ENCODE data around the gene FGF18.

Gene FGF18

DNA sequence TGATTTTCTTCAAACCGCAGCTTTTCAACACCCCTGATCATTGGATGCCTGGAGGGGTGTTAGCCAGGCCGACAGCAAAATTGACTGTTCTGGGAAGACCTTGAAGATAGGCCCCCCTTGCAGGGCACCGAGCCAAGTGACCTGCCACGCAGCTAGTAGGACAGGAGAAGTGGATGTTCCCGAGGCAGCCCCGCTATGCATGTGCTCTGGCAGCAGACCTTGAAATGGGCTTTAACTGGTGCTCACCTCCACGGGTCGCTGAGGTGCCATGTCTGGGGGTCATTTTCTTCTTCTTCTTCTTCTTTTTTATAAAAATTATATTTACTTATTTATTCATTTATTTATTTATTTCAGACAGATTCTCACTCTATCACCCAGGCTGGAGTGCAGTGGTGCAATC is 12.6 kb downstream of the FGF18 start:
- intact Hi-C loops (cut with DNase I; ENCODE audit: low total_unique reads): no loop called here
- no peaks in the 10 kb centered on the region for H3K36me3 ChIP-seq
- no peak overlapping the region for H3K4me3 ChIP-seq
- no peak overlapping the region for H3K27ac ChIP-seq
- peak; percentile 14 to 25 for DNase-seq
- H3K9me3 ChIP-seq: no peaks in the 10 kb centered on the region
- H3K4me1 ChIP-seq: no peaks in the 10 kb centered on the region
- TF ChIP-seq, protein P1, sequence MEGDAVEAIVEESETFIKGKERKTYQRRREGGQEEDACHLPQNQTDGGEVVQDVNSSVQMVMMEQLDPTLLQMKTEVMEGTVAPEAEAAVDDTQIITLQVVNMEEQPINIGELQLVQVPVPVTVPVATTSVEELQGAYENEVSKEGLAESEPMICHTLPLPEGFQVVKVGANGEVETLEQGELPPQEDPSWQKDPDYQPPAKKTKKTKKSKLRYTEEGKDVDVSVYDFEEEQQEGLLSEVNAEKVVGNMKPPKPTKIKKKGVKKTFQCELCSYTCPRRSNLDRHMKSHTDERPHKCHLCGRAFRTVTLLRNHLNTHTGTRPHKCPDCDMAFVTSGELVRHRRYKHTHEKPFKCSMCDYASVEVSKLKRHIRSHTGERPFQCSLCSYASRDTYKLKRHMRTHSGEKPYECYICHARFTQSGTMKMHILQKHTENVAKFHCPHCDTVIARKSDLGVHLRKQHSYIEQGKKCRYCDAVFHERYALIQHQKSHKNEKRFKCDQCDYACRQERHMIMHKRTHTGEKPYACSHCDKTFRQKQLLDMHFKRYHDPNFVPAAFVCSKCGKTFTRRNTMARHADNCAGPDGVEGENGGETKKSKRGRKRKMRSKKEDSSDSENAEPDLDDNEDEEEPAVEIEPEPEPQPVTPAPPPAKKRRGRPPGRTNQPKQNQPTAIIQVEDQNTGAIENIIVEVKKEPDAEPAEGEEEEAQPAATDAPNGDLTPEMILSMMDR (IDR thresholded peaks at IDR 0.05): no peak
- H3K27me3 ChIP-seq: no peaks in the 10 kb centered on the region

DNA sequence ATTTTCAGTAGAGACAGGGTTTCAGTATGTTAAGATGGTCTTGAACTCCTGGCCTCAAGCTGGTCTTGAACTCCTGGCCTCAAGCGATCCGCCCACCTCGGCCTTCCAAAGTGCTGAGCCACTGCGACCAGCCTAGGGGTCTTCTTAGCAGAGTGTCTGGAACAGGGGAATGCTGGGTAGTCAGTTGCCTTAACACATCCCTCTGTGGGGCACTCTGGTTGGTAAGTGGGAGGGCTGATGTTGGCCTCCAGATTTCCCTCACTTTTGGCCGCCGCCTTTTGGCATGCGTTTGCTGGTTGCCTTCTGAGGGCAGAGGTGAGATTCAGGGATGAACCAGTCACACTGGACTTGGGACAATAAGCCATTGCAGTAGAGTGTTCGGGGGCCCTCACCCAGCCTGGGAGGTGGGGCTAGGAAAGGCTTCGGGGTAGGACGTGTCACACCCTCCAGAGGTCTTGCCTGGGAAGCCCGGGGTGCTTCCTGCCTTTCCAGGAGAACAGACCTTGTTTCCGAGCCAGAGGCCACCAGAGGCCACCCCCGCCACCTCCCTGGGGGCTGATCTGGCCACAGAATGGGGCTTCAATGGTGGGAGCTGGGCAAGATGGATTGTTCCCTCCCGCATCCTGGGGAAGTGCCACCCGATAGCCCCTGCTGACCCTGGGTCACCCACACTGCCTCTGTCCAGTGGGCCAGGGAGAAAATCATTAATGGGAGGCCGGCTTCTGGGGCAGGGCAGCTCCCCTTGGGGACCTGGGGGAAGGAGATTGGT is 13.3 kb downstream of the FGF18 start:
- peak in 1 of 2 donors; percentile 55 for DNase-seq
- Histone ChIP-seq H3K4me1 (no peaks in the 10 kb centered on the region), H3K4me3 (no peak overlapping the region), H3K27ac (no peak overlapping the region), H3K9me3 (no peaks in the 10 kb centered on the region), H3K27me3 (no peaks in the 10 kb centered on the region), H3K36me3 (no peaks in the 10 kb centered on the region)
- intact Hi-C loops (cut with DNase I; ENCODE audit: low total_unique reads): no loop called here
- TF ChIP-seq, protein P1 (IDR thresholded peaks at IDR 0.05): no peak

DNA sequence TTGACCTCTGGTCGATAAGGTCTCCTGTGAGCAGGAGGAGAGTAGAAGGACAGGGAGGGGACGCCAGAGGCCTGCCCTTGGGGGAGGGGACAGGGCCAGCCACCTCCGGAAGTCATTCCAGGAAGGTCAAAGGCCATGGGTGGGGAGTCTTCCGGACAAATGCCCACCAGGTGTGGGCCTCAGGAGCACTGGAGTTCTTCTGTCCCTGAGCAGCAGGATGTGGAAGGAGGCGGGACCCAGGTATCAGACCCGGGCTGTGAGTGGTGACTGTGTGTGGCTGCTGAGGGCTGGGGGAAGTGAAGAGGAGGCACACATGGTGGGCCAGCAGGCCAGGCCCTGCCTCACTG is 13.9 kb downstream of the FGF18 start:
- no peak for DNase-seq
- no peaks in the 10 kb centered on the region for H3K36me3 ChIP-seq
- intact Hi-C loops (cut with DNase I; ENCODE audit: low total_unique reads): no loop called here
- no peak overlapping the region for H3K4me3 ChIP-seq
- no peak overlapping the region for H3K27ac ChIP-seq
- TF ChIP-seq, protein P1 (IDR thresholded peaks at IDR 0.05): no peak
- no peaks in the 10 kb centered on the region for H3K9me3 ChIP-seq
- no peaks in the 10 kb centered on the region for H3K27me3 ChIP-seq
- H3K4me1 ChIP-seq: no peaks in the 10 kb centered on the region

DNA sequence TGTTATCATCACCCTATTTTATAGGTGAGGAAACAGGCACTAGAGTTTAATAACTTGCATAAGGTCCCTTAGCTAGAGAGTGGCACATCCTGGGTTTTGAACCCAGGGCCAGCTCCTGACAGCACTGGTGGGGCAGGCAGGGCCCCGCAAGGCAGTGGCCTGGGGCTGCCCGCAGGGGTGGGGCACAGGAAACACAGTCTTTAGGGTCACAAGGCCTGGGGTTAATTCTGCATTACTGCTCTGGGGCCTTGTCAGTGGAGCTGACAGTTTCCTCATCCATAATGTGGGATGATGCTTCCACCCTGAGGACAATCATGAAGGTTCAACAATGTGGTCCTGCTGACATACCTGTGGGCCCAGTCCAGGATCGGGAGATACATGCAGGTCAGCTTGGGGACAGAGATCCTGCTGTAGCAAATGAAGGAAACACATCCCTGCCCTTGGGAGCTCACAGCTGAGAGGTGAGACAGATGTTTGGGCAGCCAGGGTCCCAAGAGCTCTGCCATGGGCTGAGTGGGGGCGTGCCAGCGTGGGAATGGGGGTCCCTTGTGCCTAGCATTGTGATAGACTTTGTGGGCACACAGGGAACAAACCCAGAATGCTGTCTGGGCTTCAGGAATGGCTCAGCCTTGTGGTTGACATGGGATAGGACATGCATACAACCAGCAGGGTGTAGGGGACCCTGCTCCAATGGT is 14.7 kb downstream of the FGF18 start:
- Histone ChIP-seq H3K36me3 (no peaks in the 10 kb centered on the region), H3K4me3 (no peak overlapping the region), H3K27ac (no peak overlapping the region), H3K27me3 (no peaks in the 10 kb centered on the region), H3K4me1 (no peaks in the 10 kb centered on the region), H3K9me3 (no peaks in the 10 kb centered on the region)
- intact Hi-C loops (cut with DNase I; ENCODE audit: low total_unique reads): no loop called here
- TF ChIP-seq, protein P1 (IDR thresholded peaks at IDR 0.05): no peak
- DNase-seq: no peak

DNA sequence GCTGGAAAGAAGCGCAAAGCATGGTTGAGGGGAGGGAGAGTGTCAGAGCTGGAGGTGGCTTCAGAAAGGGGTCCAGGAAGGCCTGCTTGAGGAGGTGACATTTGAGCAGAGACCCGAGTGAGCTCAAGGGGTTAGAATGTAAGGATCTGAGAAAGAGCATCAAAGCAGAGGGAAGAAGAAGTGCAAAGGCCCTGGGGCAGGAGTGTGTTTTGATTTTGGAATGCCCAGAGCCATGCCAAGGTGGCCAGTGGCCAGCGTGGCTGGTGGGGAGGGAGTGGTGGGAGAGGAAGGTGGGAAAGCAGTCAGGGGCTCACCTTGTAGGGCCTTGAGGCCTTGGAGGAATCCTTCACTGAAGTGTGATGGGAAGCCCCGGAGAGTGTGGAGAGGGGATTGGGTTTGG is 15.4 kb downstream of the FGF18 start:
- intact Hi-C loops (cut with DNase I; ENCODE audit: low total_unique reads): no loop called here
- DNase-seq: no peak
- no peaks in the 10 kb centered on the region for H3K36me3 ChIP-seq
- H3K27ac ChIP-seq: no peak overlapping the region
- TF ChIP-seq, protein P1 (IDR thresholded peaks at IDR 0.05): no peak
- H3K27me3 ChIP-seq: no peaks in the 10 kb centered on the region
- H3K4me3 ChIP-seq: no peak overlapping the region
- no peaks in the 10 kb centered on the region for H3K4me1 ChIP-seq
- H3K9me3 ChIP-seq: no peaks in the 10 kb centered on the region

Data from tibial artery (tissue), 4 donors.